GM21529 (cell line): ENCODE measurements around the gene PAXX.
A peak's percentile ranks its signal among the peaks of the same experiment; 100 is the strongest.

Source experiments
- ATAC-seq: cut with Tn5 transposase; IDR thresholded peaks from one replicate; pipeline ENCODE4 v1.9.1; 2021; ENCODE audit not compliant: unreplicated experiment

Gene PAXX

GRCh38 chr9:137015976-137016375, 23.8 kb downstream of the PAXX start:
- ATAC-seq, result no peak

DNA sequence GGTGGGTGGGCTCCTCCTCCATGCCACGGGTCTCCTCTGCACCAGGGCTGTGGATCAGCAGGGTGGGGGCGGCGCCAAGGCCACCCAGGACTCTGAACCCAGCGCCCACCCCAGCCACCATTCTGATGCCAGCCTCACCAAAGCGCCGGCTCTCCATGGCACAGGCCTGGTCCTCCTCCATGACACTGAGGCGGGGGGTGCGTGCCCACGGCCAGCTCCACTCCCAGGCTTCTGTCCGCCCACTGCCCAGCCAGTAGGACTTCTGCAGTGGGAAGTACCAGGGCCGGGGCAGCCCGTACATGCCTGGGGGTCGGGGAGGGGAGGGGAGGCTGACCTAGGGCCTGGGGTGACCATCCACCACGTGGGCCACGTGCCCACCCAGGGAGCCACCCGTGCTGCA, 24.2 kb downstream of the PAXX start:
- no peak for ATAC-seq

GRCh38 chr9:137017071-137017470, 24.8 kb downstream of the PAXX start:
- ATAC-seq, result no peak

DNA sequence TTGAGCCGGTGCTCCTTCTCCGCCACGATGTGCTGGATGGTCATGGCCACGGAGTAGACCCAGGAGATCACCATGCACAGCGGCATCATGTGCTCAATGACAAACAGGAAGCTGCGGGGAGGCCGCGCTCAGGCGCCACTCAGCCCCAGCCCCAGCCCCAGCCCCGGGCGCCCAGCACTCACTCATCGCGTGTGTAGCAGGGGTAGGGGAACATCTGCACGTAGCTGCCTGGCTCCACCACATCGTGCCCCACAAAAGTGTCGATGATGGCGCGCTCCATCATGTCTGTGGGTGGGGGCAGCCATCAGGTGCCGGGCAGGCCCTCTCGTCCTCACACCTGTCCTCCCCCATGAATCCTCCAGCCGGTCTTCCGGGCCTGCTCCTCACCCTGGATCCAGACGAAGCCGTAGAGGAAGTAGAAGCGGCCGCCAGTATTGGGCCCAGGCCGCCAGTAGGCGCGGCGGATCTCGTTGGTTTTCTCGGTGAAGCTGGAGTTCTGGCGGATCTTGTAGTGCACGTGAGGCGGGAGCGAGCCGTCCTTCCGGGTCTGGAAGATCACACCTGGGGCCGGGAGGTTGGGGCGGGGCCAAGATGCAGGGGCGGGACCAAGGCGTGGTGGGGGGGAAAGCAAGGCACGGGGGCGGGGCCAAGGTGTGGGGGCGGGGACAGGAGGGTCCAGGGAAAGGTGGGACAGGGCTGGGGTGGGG, 25.7 kb downstream of the PAXX start:
- ATAC-seq, result no peak

GRCh38 chr9:137018761-137019559, 26.7 kb downstream of the PAXX start:
- ATAC-seq, result no peak

- no peak for ATAC-seq
Measured at GRCh38 chr9:137019891-137020683, 27.9 kb downstream of the PAXX start.

DNA sequence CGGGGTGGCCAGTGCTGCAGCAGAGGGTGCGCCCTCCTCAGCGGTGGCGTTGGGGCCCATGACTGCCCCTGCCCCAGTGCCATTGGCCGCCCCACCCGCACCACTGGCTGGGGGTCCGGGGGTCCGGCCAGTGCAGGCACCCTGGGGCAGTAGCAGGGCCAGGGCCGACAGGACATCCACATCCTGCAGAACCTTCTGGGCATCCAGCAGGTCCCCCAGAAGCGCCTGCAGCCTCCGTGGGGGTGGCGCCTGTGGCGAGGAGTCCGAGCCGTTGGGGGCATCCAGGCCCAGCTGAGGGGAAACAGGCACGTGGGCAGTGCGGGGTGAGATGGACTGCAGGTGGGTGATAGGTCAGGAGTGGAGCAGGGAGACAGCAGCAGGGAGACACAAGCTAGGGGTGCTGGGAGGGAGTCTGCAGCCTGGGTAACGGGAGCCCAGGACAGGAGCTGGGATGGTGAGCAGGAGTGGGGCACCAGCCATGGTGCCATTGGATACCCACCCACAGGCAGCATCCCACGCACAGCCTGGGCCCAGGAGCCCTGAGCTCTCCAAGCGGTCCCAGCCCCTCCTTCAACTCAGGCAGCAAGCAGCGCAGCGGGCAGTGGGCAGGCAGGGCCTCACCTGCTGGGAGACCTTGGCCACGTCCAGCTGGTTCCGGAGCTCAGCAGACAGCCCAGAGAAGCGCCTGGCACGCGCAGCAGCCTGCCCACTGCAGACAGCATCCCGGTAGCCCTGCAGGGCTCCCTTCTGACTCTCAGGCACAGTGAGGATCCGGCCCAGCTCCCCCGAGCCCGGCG, 28.7 kb downstream of the PAXX start:
- no peak for ATAC-seq

GRCh38 chr9:137021568-137021978, 29.4 kb downstream of the PAXX start:
- ATAC-seq, result no peak

DNA sequence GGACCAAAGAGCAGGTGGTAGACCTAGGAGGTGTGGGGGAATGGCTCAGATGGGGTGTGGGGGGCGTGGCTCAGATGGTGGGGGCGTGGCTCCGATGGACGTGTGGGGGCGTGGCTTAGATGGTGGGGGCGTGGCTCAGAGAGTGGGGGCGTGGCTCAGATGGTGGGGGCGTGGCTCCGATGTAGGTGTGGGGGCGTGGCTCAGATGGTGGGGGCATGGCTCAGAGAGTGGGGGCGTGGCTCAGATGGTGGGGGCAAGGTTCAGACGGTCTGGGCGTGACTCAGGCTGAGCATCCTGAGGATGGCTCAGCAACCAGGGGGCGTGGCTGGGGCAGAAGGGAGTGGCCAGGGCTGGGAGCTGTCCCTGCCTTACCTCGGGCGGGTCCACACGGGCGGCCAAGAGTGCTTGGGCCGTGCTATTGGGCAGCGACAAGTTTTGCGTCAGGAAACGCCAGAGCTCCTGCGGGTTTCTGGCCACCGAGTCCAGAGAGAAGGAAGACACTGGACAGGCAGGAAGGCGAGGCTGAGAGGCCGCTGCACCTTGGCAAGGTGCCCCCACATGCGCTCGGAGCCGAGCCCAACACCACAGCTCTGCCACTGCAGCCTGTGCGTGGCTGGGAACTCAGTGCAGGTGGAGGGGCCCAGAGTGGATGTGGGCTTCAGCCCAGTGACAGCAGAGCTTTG, 29.9 kb downstream of the PAXX start:
- no peak for ATAC-seq

GRCh38 chr9:137022662-137023008, 30.4 kb downstream of the PAXX start:
- no peak for ATAC-seq

GRCh38 chr9:137023157-137023556, 30.9 kb downstream of the PAXX start:
- no peak for ATAC-seq

GRCh38 chr9:137023583-137023991, 31.4 kb downstream of the PAXX start:
- ATAC-seq, result no peak

- no peak for ATAC-seq
Measured at GRCh38 chr9:137025517-137025966, 33.3 kb downstream of the PAXX start.

DNA sequence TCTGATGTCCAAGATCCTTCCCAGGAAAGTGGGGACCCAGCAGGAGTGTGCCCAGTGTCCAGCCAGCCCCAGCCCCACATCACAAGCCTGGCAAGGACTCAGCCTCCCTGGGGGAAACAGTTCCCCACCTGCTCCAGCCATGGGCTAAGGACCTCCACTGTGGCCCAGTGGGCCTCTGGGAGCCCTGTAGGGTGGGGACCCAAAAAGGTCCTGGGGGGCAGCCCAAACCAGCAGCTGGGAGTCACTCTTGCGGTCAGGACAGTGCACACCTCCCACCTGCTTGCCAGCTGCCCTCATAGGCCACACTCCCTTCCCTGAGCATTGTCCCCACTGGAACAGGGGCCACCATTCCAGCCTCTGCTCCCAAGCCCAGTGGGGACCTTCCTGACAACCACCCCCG, 34.2 kb downstream of the PAXX start:
- ATAC-seq, result no peak

GRCh38 chr9:137026828-137027227, 34.6 kb downstream of the PAXX start:
- no peak for ATAC-seq

- no peak for ATAC-seq
Measured at GRCh38 chr9:137027369-137028262, 35.4 kb downstream of the PAXX start, which contains the start of gene ABCA2. TSS of gene ABCA2 (minus strand) at chr9:137028237. CDS start at chr9:137028140, 97 bp downstream.

DNA sequence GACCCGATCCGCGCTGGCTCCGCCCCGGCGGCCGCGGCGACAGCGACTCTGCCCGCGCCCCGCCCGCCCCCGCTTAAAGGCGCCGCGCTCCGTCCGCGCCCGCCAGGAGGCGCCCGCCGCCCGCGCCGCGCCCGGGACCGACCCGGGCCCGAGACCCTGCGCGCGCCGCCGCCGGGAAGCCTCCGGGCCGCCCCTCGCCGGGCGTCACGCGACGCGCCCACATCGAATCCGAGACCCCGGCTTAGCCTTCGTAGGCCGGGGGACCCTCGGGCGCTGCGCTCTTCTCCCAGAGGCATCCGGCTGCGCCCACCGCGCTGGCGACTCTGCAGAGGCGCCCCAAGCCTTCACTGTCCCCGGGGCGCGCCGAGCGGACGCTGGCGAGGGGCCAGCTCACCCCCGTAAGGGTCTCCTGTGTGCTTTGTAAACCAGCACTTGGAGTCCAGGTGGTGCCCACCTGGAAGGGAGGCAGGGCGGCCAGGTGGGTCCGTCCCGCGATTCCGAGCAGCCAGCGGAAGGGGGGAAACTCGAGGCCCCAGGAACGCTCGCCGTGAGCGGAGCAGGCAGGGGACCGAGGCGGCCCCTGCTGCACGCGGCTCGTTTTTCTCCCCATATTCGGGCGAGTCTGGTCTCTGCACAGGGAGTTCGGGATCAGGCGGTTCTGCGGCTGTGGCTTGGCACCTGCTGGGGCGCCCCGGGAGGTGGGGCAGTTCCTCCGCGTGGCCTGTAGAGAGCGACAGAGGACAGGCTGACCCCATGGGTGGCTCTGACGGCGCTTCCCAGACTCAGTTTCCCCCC, 36.2 kb downstream of the PAXX start:
- peak; percentile 45 for ATAC-seq
